GM18505 (cell line): ENCODE data around the gene NUP210L.
"Not testable (repeated sequence)": the region's sequence is repeated elsewhere in the genome, so short reads cannot be mapped to it uniquely, and the experiment has no call there.

Experiments used
- ATAC-seq: cut with Tn5 transposase; IDR thresholded peaks from one replicate; pipeline ENCODE4 v1.9.1; 2021; ENCODE audit not compliant: unreplicated experiment
- POLR2A ChIP-seq: IDR thresholded peaks from 4 replicates; pipeline ENCODE4 v1.6.1; 2011; ENCODE audit warnings: borderline replicate concordance; ENCODE audit not compliant: insufficient read depth, insufficient read length; ENCODE audit errors: extremely low read depth

Gene NUP210L

DNA sequence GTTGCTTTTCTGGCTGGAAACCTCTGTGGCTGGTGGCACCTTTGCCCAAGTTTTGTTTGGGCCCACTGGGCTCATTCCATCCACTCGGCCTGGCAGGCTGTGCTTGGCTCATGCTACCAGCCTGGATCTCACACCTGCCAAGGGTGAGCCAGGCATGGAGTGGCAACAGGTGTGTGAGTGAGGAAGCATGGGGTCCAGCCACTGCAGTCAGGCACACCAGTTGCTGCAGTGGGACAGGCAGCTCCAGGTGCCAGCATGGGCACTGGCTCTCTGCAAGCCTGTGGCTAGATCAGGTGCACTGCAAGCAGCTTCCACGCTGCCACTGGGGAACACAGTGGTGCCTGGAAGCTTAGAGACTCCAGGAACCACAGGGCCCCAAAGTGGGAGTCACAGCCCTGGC is 57.0 kb downstream of the NUP210L start:
- no peak for ATAC-seq
- no peak for TF ChIP-seq POLR2A

GRCh38 chr1:154095456-154096060 is 59.3 kb downstream of the NUP210L start:
- no peak for TF ChIP-seq POLR2A
- no peak for ATAC-seq

DNA sequence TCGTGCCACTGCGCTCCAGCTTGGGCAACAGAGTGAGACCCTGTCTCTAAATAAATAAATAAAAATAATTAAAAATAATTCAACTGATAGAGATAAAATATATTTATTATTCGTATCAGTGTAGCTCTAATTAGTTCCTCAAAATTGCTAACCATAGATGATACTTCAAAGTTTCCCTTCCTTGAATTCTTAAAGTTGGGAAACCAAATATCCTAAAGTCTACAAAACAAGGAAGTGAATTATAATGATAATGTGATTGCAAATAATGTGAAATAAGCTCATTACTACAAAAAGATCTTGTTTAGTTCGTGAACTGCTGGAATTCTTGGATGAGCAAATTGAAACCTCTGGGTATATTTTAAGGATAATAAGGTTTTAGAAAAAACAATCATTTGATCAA is 60.5 kb downstream of the NUP210L start:
- no peak for TF ChIP-seq POLR2A
- no peak for ATAC-seq

- no peak for TF ChIP-seq POLR2A
- ATAC-seq, result no peak
Measured at GRCh38 chr1:154093699-154094098, 61.2 kb downstream of the NUP210L start.

DNA sequence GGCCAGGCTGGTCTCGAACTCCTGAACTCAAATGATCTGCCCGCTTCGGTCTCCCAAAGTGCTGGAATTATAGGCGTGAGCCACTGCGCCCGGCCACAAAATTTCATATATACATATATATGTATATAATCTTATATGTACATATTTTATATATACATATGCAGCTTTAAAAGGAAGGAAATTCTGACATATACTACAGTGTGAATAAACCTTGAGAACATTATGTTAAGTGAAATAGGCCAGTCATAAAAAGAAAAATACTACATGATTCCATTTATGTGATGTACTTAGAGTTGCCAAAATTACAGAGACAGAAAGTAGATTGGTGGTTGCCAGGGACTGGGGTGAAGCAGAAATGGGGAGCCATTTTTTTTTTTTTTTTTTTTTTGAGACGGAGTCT is 63.2 kb downstream of the NUP210L start:
- TF ChIP-seq POLR2A, result no peak

GRCh38 chr1:154087574-154087973 is 67.3 kb downstream of the NUP210L start:
- TF ChIP-seq POLR2A, result no peak
- ATAC-seq, result no peak

More for the DNA sequence above, 63.2 kb downstream of the NUP210L start:
- no peak for ATAC-seq

DNA sequence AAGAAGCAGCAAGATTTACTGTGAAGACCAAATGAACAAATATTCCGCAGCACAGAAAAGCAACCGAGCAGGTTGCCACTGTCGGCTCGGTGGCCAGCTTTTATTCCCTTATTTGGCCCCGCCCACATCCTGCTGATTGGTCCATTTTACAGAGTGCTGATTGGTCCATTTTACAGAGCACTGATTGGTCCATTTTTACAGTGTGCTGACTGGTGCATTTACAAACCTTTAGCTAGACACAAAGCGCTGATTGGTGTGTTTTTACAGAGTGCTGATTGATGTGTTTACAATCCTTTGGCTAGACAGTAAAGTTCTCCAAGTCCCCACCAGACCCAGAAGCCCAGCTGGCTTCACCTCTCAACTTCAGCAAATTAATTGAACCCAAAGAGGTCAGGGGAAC is 71.8 kb downstream of the NUP210L start:
- not testable (repeated sequence) for ATAC-seq

DNA sequence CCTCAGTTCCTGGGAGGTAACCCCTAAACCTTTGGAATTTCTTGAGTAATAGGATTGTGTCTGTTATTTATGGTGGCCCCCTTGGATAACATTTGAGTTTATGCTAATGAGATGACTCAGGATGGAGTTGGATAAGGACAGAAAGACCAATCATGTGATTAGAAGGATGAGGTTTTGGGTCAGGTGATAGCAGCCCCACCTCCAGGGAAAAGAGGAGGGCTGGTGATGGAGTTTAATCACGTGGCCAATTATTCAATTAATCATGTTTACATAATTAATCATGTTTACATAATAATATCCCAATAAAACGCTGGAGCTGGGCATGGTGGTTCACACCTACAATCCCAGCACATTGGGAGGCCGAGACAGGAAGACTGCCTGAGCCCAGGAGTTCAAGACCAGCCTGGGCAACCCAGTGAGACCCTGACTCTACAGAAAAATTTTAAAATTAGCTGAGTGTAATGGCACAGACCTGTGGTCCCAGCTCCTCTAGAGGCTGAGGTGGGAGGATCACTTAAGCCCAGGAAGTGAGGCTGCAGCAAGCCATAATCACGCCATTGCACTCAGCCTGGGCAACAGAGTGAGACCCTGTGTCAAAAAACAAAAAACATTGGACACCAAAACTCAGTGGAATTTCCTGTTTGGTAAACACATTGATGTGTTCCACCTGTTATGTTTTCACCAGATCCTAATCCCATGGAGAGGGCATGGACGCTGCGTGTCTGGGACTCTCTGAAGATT is 73.3 kb downstream of the NUP210L start:
- TF ChIP-seq POLR2A, result no peak
- no peak for ATAC-seq

- TF ChIP-seq POLR2A, result no peak
- no peak for ATAC-seq
Measured at GRCh38 chr1:154076413-154076812, 78.5 kb downstream of the NUP210L start.

DNA sequence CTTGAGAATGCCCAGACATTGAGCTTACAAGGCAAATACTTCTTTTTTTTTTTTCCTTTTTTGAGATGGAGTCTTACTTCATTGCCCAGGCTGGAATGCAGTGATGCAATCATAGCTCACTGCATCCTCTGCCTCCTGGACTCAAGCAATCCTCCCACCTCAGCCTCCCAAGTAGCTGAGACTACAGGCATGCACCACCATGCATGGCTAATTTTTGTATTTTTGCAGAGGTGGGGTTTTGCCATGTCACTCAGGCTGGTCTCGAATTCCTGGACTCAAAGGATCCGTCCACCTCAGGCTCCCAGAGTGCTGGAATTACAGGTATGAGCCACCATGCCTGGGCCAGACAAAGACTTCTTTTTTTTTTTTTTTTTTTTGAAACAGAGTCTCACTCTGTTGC is 79.1 kb downstream of the NUP210L start:
- no peak for TF ChIP-seq POLR2A

GRCh38 chr1:154062309-154062708 is 92.6 kb downstream of the NUP210L start:
- no peak for ATAC-seq
- TF ChIP-seq POLR2A, result no peak

More for the DNA sequence above, 79.1 kb downstream of the NUP210L start:
- ATAC-seq, result no peak

- not testable (repeated sequence) for ATAC-seq
Measured at GRCh38 chr1:154047436-154047835, 107.4 kb downstream of the NUP210L start.

DNA sequence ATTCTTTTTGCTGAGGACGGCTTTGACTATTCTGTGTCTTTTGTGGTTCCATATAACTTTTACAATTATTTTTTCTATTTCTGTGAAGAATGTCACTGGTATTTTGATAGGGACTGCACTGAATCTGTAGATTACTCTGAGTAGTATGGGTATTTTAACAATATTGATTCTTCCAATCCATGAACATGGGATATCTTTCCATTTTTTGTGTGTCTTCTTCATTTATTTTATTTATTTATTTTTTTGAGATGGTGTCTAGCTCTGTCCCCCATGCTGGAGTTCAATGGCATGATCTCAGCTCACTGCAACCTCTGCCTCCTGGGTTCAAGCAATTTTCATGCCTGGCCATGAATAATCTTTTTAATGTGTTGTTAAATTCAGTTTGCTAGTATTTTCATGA is 121.2 kb downstream of the NUP210L start:
- not testable (repeated sequence) for ATAC-seq

- no peak for ATAC-seq
- no peak for TF ChIP-seq POLR2A
Measured at GRCh38 chr1:154019940-154020339, 134.9 kb downstream of the NUP210L start.

- ATAC-seq, result no peak
- no peak for TF ChIP-seq POLR2A
Measured at GRCh38 chr1:154019269-154019668, 135.6 kb downstream of the NUP210L start.
